K562 (cell line): ENCODE results near the gene HPS4. TPM values are rescaled to one million over a fixed set of nuclear protein-coding genes. Genes with fewer than 3 reads are reported as not detected.

Experiments used
- ATAC-seq: fragments of 200-7000 bp; cut with Tn5 transposase; 3 replicates; pipeline ENCODE4 v1.9.1; 2020; ENCODE audit warnings: moderate library complexity
- BruUV-seq: library from RNA; stranded (reverse); fragments of 400-500 nt; replicated peaks from 2 replicates; lab custom pipeline; 2021; lab: Mats Ljungman, UMichigan
- CTCF ChIA-PET: fragments of 300-600 bp; formaldehyde crosslinking; extraction: SDS; loops from one replicate; lab custom pipeline; 2021; ENCODE audit warnings: low intra/inter-chr PET ratio; lab: Yijun Ruan, JAX
- POLR2A ChIA-PET: fragments of 300-600, 350-650 bp; sonication (Branson Sonifier 250); formaldehyde crosslinking; extraction: SDS; loops from one replicate; lab custom pipeline; 2021; ENCODE audit warnings: antibody characterized with exemption, inconsistent platforms; lab: Yijun Ruan, JAX
- DNase-seq, 4 experiments: peaks; one replicate each; pipeline versions ENCODE4 v3.0.0 to v3.0.0-alpha.2; 2011 to 2018; ENCODE audit warnings: low spot score in 3 of 4, mixed read lengths in 3 of 4; ENCODE audit errors: extremely low read depth in 1 of 4
- FAIRE-seq: peaks from 2 replicates; lab custom pipeline; 2011; peaks lifted over from hg19 to GRCh38; lab: Jason Lieb, UNC
- H2AFZ ChIP-seq: 2 replicates; pipeline ENCODE4 v1.6.0; 2011; ENCODE audit warnings: low read depth, low read length, control low read depth, inconsistent platforms
- H3K27ac ChIP-seq: fragments of 200-600 bp; 3 replicates; pipeline ENCODE4 v1.8.0; 2011; ENCODE audit warnings: low read depth, mild to moderate bottlenecking, control low read depth, inconsistent platforms, low read length, moderate library complexity, mixed read lengths; ENCODE audit errors: extremely low read depth
- H3K27me3 ChIP-seq, 2 experiments: fragments of 300-600 bp in 1 of 2; 2 replicates in 1 of 2; 3 replicates in 1 of 2; pipeline versions ENCODE4 v1.6.0 to v1.8.0; 2011; ENCODE audit warnings: inconsistent platforms in 2 of 2, low read length in 2 of 2, mild to moderate bottlenecking in 1 of 2, mixed read lengths in 1 of 2, moderate library complexity in 1 of 2; ENCODE audit not compliant: control insufficient read depth in 2 of 2, insufficient read depth in 2 of 2
- H3K36me3 ChIP-seq: fragments of 300-600 bp; 3 replicates; pipeline ENCODE4 v1.8.0; 2011; ENCODE audit warnings: mild to moderate bottlenecking, low read length, inconsistent platforms; ENCODE audit not compliant: control insufficient read depth, insufficient read depth
- H3K4me1 ChIP-seq, 2 experiments: fragments of 200-600 bp in 1 of 2; replicated peaks in 1 of 2; 2 replicates in 1 of 2; 3 replicates in 1 of 2; pipeline versions ENCODE4 v1.5.1 to v1.8.0; 2011; ENCODE audit warnings: inconsistent platforms in 2 of 2, low read length in 2 of 2, mild to moderate bottlenecking in 1 of 2, mixed read lengths in 1 of 2, moderate library complexity in 1 of 2; ENCODE audit not compliant: control insufficient read depth in 2 of 2, insufficient read depth in 2 of 2
- H3K4me2 ChIP-seq: 2 replicates; pipeline ENCODE4 v1.6.1; 2011; ENCODE audit warnings: low read length, control low read depth, inconsistent platforms, mixed read lengths; ENCODE audit not compliant: insufficient read depth
- H3K4me3 ChIP-seq: fragments of 200-600 bp; sonication (generic), shearing (Covaris generic); 2 replicates; pipeline ENCODE4 v1.5.1; 2016; ENCODE audit warnings: control low read depth, inconsistent platforms
- H3K79me2 ChIP-seq: fragments of 200-600 bp; 3 replicates; pipeline ENCODE4 v1.8.0; 2011; ENCODE audit warnings: low read length, inconsistent platforms; ENCODE audit not compliant: control insufficient read depth, insufficient read depth
- H3K9ac ChIP-seq, 2 experiments: 2 replicates each; pipeline versions ENCODE4 v1.6.0 to v1.6.1; 2011; ENCODE audit warnings: low read depth in 2 of 2, low read length in 2 of 2, control low read depth in 1 of 2, inconsistent platforms in 1 of 2, mild to moderate bottlenecking in 1 of 2, mixed read lengths in 1 of 2; ENCODE audit not compliant: insufficient read depth in 1 of 2
- H3K9me1 ChIP-seq: one replicate; pipeline ENCODE4 v1.6.0; 2011; ENCODE audit warnings: inconsistent platforms, mild to moderate bottlenecking, low read length, moderate library complexity; ENCODE audit not compliant: control insufficient read depth, insufficient read depth
- H3K9me3 ChIP-seq: replicated peaks from 2 replicates; pipeline ENCODE4 v1.5.1; 2011; ENCODE audit warnings: low read depth, low read length, inconsistent platforms; ENCODE audit not compliant: control insufficient read depth, insufficient read depth
- H4K20me1 ChIP-seq: replicated peaks from 2 replicates; pipeline ENCODE4 v1.6.1; 2011; ENCODE audit warnings: low read length, inconsistent platforms, mixed read lengths; ENCODE audit not compliant: control insufficient read depth, insufficient read depth
- SRSF9 ChIP-seq: fragments of 200-400 bp; formaldehyde crosslinking; IDR thresholded peaks from 2 replicates; pipeline ENCODE4 v1.6.1; 2017; ENCODE audit warnings: low read depth, low read length, borderline replicate concordance
- ZNF551 ChIP-seq: fragments of 250-450 bp; sonication (Bioruptor Pico); IDR thresholded peaks from 2 replicates; pipeline ENCODE4 v1.5.0; 2021; ENCODE audit warnings: mild to moderate bottlenecking, moderate library complexity
- WGBS: fragments of 100-300 bp; shearing (Covaris generic); methylation state at CpG from one replicate; pipeline ENCODE4 v1.1.6; 2016; ENCODE audit warnings: low coverage, mixed read lengths; ENCODE audit not compliant: insufficient coverage; ENCODE audit errors: missing lambda C conversion rate; 5-methylcytosine and 5-hydroxymethylcytosine counted together
- in situ Hi-C: fragments of 300-500 bp; cut with MboI; formaldehyde crosslinking; loops from 4 replicates; pipeline ENCODE4 v1.15.0; 2018; ENCODE audit warnings: inconsistent platforms, mixed read lengths
- intact Hi-C: fragments of 100-400 bp; cut with micrococcal nuclease; formaldehyde crosslinking; loops from 2 replicates; pipeline ENCODE4 v1.14.2; 2022
- polyA plus RNA-seq, 8 experiments: library from polyadenylated mRNA; depleted of rRNA in 4 of 8; stranded (reverse) in 5 of 8; unstranded in 3 of 8; fragments of >200 nt; fragmentation: Nextera tagmentation in 2 of 8; fragmentation: Illumina TruSeq in 1 of 8; extraction: Ambion mirVana in 2 of 8; extraction: Trizol in 1 of 8; gene quantifications; 2 replicates each; pipeline versions ENCODE4 v1.2.1 to v1.2.3, GENCODE V29; 2011 to 2014; ENCODE audit warnings: inconsistent platforms in 1 of 8, missing spikeins in 1 of 8
- total RNA-seq, 7 experiments: library from RNA; depleted of rRNA in 6 of 7; stranded (reverse); fragments of >200 nt in 6 of 7; fragmentation: Illumina TruSeq in 2 of 7; extraction: Trizol in 2 of 7; gene quantifications; 2 replicates each; pipeline versions ENCODE4 v1.2.1 to v1.2.3, GENCODE V29; 2011 to 2021; ENCODE audit warnings: low replicate concordance in 1 of 7
- TF ChIP-seq, protein P1 (sequence below): fragments of 450-650 bp; IDR thresholded peaks from 2 replicates; pipeline ENCODE4 v1.6.1; 2017; ENCODE audit warnings: antibody characterized with exemption, mild to moderate bottlenecking
- TF ChIP-seq, protein P2 (sequence below): fragments of 250-450 bp; sonication (Bioruptor Pico); IDR thresholded peaks from 2 replicates; pipeline ENCODE4 v1.8.0; 2022; ENCODE audit warnings: inconsistent platforms, mild to moderate bottlenecking, moderate library complexity, borderline replicate concordance
- TF ChIP-seq, protein P3 (sequence below): fragments of 250-450 bp; sonication (Bioruptor Pico); IDR thresholded peaks from 2 replicates; pipeline ENCODE4 v1.6.1; 2021; ENCODE audit warnings: mild to moderate bottlenecking

Gene HPS4
- total and polyA plus RNA-seq, 9 of the 15 experiments (the other 6 are each of a cell fraction or from before 2014, with no cell fraction given): 12.8 to 29.2 (median 25.3) TPM

DNA sequence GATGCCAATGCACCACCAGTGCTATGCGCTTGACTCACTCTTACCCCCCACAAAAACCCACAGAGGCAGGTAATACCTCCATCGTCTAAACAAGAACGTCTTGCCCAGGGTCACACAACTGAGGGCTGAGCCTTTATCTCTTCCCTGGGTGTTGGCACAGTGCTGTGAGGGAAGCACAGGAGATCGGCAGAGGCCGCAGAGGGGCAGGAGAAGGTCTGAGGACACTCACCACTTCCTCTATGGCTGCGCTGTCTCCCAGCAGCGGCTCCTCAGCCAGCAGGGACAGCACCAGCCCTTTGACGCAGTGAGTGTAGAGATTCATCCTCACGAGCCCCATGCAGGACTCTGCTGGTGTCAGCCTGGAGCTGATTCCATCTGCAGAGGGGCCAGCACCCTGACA lies 19.9 kb downstream of the HPS4 start:
- ChIA-PET POLR2A (interaction anchor here (1.1 to 1.8 kb wide), 3 partner anchors 13 to 19 kb away, joined by 3 to 7 read pairs (median 3); no protein-coding TSS in a partner anchor), CTCF (no interaction called here)
- in situ Hi-C loops: loop anchor here (5.0 kb wide), 1 partner anchor 61 kb away; no protein-coding TSS in a partner anchor
- Histone ChIP-seq H3K9me3 (no peaks in the 10 kb centered on the region), H3K36me3 (peaks cover 93% of the 10 kb centered on the region; the same call in 2 of the 3 replicates), H3K27me3 (no peaks in the 10 kb centered on the region), H3K4me1 (peaks cover 0 to 5% of the 10 kb centered on the region in 2 experiments; a peak in 3 of 5 replicates), H3K9me1 (no peaks in the 10 kb centered on the region), H3K27ac (peak overlapping the region; percentile 28; the same call in 1 of the 3 replicates), H3K4me2 (no peak overlapping the region), H3K79me2 (peaks cover 11% of the 10 kb centered on the region; the same call in 1 of the 3 replicates), H3K9ac (peak overlapping the region in 1 of 2 experiments; percentile 17; a peak in 1 of 4 replicates), H3K4me3 (no peak overlapping the region), H2AFZ (no peak overlapping the region), H4K20me1 (no peaks in the 10 kb centered on the region; the same call in 1 of the 2 replicates)
- FAIRE-seq: no peak
- DNase-seq: no peak
- WGBS: 77% methylated on average over 8 of the region's 9 CpGs
- BruUV-seq: no TSS peak
- no peak for ATAC-seq
- intact Hi-C loops: no loop called here
- TF ChIP-seq, protein P1, sequence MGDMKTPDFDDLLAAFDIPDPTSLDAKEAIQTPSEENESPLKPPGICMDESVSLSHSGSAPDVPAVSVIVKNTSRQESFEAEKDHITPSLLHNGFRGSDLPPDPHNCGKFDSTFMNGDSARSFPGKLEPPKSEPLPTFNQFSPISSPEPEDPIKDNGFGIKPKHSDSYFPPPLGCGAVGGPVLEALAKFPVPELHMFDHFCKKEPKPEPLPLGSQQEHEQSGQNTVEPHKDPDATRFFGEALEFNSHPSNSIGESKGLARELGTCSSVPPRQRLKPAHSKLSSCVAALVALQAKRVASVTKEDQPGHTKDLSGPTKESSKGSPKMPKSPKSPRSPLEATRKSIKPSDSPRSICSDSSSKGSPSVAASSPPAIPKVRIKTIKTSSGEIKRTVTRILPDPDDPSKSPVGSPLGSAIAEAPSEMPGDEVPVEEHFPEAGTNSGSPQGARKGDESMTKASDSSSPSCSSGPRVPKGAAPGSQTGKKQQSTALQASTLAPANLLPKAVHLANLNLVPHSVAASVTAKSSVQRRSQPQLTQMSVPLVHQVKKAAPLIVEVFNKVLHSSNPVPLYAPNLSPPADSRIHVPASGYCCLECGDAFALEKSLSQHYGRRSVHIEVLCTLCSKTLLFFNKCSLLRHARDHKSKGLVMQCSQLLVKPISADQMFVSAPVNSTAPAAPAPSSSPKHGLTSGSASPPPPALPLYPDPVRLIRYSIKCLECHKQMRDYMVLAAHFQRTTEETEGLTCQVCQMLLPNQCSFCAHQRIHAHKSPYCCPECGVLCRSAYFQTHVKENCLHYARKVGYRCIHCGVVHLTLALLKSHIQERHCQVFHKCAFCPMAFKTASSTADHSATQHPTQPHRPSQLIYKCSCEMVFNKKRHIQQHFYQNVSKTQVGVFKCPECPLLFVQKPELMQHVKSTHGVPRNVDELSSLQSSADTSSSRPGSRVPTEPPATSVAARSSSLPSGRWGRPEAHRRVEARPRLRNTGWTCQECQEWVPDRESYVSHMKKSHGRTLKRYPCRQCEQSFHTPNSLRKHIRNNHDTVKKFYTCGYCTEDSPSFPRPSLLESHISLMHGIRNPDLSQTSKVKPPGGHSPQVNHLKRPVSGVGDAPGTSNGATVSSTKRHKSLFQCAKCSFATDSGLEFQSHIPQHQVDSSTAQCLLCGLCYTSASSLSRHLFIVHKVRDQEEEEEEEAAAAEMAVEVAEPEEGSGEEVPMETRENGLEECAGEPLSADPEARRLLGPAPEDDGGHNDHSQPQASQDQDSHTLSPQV: no peak
- no peak for TF ChIP-seq ZNF551
- TF ChIP-seq, protein P2, sequence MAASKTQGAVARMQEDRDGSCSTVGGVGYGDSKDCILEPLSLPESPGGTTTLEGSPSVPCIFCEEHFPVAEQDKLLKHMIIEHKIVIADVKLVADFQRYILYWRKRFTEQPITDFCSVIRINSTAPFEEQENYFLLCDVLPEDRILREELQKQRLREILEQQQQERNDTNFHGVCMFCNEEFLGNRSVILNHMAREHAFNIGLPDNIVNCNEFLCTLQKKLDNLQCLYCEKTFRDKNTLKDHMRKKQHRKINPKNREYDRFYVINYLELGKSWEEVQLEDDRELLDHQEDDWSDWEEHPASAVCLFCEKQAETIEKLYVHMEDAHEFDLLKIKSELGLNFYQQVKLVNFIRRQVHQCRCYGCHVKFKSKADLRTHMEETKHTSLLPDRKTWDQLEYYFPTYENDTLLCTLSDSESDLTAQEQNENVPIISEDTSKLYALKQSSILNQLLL (CRISPR knock-in tag): no peak
- TF ChIP-seq SRSF9: no peak
- TF ChIP-seq, protein P3, sequence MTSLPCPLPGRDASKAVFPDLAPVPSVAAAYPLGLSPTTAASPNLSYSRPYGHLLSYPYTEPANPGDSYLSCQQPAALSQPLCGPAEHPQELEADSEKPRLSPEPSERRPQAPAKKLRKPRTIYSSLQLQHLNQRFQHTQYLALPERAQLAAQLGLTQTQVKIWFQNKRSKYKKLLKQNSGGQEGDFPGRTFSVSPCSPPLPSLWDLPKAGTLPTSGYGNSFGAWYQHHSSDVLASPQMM (CRISPR knock-in tag): no peak
